Stimulated activated CD8-positive, alpha-beta memory T cell treated with anti-CD3 and anti-CD28 coated beads, Interleukin-7, amount 100 ng/mL, for 24 hours (primary cell): Measurements from ENCODE around the gene TCF19.
"Not testable (repeated sequence)": the region's sequence is repeated elsewhere in the genome, so short reads cannot be mapped to it uniquely, and the experiment has no call there.

Source experiments
- DNase-seq: peaks from one replicate; pipeline ENCODE4 v3.0.0-alpha.2; 2020; ENCODE audit warnings: low read depth

Gene TCF19

DNA sequence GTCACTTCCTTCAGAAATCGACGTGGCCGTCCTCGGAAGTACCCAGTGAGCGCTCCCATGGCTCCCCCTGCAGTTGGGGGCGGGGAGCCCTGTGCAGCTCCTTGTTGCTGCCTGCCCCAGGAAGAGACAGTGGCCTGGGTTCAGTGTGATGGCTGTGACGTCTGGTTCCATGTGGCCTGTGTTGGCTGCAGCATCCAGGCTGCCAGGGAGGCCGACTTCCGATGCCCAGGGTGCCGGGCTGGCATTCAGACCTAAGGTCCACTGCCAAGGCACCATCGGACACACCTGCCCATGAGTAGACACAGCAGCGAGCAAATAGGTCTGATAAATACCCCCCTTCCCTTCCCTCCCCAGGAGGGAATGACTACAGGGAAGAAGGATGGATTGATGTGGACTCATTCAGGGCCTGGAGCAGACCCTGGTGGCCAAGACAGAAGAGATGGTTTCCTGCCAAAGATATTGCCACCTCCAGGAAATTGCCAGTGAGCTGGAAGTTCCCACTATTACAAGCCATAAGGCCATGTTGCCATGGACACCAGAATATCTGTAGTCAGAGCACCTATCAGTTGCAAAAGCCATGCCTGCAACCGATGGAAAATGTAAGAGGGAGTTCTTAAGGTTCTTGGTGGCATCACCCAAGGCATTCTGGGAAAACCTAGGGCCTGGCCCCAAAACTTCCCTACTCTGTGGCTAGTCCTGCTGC, 4.2 kb downstream of the TCF19 start:
- DNase-seq: no peak

DNA sequence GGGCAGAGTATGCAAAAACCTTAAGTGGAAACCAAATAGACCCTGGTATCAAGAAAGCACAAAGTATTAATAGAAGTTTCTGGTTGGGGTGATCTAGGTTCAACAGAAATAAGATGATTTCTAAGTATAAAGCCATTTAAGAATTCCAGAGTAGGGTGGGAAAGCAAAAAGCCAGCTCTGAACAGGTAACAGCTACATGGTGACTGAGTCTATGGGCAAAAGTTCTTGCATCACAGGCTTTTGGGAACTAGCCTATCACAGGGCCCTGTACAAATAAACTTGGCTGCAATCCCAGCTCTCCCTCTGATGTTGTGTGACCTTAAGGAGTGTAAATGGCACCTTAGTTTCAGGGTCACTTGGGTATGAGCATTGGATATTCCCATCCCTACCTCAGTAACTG, 5.5 kb downstream of the TCF19 start:
- no peak for DNase-seq

DNA sequence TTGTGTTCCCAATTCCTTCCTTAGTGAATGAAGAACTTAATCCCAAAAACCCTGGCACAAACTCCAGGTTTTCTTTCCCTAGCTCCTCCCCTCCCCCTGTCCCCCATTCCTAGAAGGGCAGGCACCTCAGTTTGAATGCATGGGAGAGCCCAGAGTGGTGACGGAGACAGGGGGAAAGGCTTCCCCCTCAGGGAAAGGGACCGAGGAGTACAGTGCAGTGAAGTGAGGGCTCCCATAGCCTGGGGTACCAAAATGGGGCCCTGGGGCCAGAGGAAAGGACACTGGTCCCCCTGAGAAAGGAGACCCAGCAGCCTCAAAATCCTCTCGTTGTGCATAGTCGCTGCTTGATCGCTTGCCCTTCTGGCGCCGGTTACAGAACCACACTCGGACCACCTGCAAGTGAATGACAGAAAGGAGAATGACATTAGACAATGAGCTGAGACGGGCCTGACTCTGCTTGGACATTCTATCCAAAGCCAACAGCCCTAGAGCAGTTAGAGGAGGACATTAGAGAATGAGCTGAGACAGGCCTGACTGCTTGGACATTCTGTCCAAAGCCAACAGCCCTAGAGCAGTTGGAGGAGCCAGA, 6.2 kb downstream of the TCF19 start:
- not testable (repeated sequence) for DNase-seq

- not testable (repeated sequence) for DNase-seq
These were observed 6.9 kb downstream of the TCF19 start for GRCh38 chr6:31165064-31165832.

DNA sequence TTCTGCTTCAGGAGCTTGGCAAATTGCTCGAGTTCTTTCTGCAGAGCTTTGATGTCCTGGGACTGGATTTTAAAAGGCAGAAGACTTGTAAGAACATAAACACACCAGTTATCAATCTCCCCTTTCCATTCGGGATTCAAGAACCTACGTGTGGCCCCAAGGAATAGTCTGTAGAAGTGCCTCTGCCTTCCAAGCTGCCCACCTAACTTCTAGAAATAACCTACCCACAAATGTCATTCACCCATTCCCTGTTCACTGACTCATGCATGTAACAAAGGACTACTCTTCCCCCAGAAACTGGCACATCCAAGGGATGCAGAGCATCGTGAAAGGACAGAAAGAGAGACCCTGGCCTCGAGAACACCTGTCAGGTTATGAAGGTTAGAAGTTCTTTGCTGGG, 7.6 kb downstream of the TCF19 start:
- no peak for DNase-seq

GRCh38 chr6:31168606-31169005, 10.2 kb downstream of the TCF19 start:
- no peak for DNase-seq

DNA sequence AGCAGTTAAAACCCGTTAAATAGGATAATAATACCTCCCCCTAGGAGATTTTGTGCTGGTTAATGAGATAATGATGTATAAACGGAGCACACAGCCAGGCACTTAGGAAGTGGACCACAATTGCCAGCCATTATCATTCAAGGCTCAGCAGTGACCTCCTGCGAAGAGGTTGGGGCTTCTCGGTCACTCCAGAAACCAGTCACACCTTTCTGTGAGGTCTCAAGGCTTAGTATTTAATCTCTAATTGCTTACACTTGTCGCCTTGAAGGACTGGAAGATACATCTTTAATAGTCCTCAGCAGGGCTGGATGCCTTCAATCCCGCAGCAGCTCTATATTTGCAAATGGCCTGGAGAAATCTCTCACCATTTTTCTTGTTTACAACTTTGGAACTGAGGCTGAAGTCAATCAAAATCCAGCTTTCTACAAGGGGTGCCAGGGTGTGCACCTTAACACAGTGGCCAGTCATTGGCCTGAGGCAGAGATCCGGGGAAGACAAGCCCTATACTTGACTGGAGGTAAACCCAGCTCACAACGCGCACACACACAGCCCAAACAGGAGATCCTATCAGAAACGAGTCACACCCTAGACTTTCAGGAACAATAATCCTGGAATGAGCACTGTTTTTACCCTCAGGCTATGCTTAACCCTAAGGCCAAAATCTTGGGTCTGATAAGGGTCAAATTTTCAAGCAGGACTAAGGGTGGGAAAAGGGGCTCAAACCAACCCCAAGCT, 10.9 kb downstream of the TCF19 start:
- DNase-seq: no peak

DNA sequence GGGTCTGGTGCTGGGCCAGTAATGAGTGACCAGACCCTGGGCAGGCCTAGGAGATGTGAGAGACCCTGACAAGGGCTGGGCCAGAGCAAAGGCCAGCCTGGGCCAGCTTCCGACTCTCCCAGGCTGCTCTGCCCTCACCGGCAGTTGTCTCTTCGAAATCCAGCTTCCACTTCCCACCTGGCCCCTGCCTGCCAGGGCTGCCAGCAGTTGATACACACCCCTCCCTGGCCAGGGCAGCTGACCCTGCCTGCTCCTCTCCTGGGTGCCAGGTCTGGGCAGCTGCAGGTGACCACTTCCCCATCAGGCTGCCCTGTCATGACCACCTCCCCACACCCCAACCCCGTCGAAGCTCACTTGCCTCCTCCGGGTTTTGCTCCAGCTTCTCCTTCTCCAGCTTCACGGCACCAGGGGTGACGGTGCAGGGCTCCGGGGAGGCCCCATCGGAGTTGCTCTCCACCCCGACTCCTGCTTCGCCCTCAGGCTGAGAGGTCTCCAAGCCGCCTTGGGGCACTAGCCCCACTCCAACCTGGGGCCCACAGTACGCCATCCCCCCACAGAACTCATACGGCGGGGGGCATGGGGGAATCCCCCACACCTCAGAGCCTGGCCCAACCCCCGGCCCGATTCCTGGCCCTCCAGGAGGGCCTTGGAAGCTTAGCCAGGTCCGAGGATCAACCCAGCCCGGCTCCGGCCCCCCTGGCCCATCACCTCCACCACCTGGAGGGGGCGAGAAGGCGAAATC, 11.6 kb downstream of the TCF19 start:
- not testable (repeated sequence) for DNase-seq

DNA sequence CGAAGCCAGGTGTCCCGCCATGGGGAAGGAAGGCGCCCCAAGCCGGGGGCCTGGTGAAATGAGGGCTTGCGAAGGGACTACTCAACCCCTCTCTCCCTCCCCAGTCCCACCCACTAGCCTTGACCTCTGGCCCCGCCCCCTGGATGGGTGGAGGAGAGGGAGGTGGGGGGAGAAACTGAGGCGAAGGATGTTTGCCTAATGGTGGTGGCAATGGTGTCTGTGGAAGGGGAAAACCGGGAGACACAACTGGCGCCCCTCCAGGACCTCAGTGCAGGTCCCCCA, 12.2 kb downstream of the TCF19 start, which contains the start of gene POU5F1:
POU5F1 (minus strand) TSS at position 83 of the 282 bp plus-strand sequence; CDS start at position 21, 62 bp downstream.
- no peak for DNase-seq

DNA sequence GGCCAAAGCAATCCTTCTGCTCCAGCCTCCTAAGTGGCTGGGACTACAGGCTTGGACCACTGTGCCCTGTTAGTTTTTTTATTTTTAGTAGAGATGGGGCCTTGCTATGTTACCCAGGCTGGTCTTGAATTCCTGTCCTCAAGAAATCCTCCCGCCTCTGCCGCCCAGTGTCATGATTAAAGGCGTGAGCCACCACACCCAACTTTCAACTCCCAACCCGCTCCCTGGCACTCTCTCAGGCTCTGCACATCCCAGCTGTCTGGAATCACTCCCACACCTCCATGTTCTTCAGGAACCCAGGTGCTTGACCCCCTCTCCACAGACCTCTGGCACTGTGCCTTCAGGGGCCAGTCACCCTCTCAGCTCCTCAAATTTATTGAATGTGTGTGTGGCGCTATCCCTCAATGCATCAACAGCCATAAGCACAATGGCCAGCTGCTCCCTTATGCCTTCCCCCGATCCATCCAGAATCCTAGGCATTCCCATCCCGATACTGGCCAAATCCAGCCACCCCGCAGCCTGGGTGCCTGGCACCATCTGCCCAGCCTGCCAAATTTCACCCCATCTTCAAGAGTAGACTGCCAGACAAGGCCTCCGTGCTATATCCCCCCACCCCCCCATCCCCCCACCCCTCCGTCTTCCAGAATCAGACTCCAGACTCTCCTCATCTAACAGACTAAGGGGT, 12.7 kb downstream of the TCF19 start:
- no peak for DNase-seq

DNA sequence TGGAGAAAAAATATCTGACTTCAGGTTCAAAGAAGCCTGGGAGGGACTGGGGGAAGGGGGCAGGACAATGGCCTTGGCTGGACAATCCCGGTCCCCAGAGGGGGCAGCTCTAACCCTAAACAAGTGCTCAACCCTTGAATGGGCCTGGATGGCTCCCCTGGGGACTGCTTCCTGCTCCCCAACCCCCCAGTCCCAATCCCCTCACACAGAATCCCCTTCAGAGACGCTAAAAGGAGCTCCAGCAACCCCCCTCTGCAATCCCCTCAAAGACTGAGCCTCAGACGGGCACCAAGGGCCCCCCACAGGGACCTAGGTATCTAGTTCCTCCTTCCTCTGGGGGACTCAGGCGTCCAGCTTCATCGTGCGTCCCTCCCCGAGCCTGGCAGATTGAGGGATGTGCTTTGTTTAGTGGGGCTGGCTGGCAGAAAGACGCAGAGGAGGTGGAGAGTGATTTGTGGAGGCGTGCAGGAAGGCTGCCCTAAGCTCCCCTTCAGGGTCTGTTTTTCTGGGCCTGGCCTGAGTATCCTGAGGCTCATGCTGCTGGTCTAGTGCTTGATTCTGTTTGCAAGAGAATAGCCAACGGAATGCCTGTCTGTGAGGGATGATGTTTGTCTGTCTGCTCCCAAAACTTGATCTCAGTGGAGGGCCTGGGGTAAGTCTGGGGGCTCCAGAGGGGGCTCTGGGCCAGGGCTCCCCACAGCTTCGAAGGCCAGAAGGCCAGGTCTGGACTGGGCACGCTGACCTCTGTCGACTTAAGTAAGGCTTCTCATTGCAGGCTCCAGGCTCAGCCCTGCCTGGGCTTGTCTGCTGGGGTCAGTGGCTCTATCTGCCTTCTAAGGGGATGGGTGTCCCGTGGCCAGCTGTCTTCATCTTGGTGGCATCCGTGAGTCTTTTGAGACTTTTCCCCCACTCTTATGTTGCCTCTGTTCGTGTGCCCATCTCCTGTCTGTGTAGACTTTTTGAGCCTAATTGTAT, 13.8 kb downstream of the TCF19 start:
- no peak for DNase-seq

GRCh38 chr6:31172973-31173384, 14.6 kb downstream of the TCF19 start:
- DNase-seq: no peak

DNA sequence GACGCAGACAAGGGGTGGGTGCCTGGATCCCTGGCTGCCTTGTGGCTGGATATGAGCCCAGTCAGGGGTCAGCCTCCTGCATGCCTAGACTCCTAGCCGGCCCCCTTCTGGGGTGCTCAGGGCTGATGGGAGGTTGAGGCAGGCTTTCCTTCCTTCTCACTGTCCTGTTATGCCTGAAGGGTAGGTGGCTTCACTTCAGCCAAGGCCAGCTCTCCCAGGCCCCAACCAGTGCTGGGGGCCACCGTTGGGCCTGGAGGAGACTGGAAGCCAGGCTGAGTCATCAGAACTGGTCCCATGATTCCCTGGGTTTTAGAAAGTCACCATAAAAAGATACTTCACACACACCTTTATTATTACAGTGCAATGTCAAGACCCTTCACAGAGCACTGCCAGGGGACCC, 15.0 kb downstream of the TCF19 start:
- no peak for DNase-seq

DNA sequence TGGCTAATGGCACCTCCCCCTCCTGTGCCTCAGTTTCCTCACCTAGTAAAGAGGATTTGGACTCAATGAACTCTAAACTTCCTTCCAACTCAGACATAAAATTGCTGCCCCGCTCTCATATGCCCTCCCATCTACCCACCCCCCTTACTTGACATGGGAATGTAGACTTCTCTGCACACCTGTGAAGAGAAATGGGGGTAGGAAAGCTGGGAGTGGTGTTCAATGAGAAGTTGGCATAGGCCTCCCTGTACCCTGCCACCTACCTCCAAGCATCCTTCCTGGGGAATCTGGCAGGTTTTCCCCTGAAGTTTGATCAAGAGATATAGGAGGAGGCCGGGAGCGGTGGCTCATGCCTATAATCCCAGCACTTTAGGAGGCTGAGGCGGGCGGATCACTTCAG, 16.0 kb downstream of the TCF19 start:
- DNase-seq: no peak

GRCh38 chr6:31175971-31176370, 17.6 kb downstream of the TCF19 start:
- DNase-seq: no peak

GRCh38 chr6:31178143-31179041, 20.0 kb downstream of the TCF19 start:
- no peak for DNase-seq

DNA sequence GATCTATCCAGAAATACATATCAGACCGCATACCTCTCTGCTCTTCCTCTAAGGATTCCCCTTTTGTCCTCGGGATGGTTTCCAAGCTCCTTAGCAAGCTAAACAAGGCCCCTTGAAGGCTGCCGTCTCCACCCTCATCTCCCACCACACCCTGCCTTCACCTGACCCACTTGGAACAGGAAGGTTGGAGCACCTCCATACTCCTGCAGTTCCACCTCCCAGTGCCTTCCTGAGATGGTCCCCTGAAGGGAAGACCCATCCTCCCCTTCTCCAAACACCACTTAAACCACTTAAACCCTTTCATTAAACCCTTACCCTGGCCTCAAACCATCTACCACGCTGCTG, 20.6 kb downstream of the TCF19 start:
- no peak for DNase-seq

GRCh38 chr6:31179896-31180295, 21.5 kb downstream of the TCF19 start:
- no peak for DNase-seq

DNA sequence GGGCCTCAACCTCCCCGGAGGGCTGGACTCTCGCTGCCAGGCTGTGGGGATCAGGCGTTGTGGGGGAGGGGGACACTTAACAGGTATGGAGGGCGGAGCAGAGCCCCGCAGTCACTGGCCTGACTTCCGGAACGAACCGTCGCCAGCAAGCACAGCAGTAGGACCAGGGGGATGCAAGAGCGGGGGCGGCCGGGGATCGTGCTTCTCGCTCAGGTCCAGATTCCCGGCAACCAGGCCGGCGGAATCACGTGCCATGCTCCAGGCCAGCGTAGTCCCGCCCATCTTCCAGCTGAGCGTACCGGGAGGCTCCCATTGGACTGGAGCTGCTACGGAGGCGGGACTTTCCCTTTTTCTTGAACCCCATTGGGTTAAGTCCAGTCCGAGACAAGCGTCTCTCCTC, 22.1 kb downstream of the TCF19 start:
- no peak for DNase-seq
